K562 (cell line): Measurements from ENCODE around the gene ENPP6.

ENCODE experiments used
- BRF2 ChIP-seq: IDR thresholded peaks from 3 replicates; pipeline ENCODE4 v1.6.1; 2011; ENCODE audit warnings: borderline replicate concordance, mild to moderate bottlenecking; ENCODE audit not compliant: insufficient read length, insufficient read depth
- CTCF ChIP-seq, 3 experiments: IDR thresholded peaks in 2 of 3; conservative IDR thresholded peaks in 1 of 3; 2 replicates each; pipeline ENCODE4 v1.5.1; 2011 to 2012; ENCODE audit warnings: low read length in 3 of 3, mild to moderate bottlenecking in 3 of 3, control low read depth in 2 of 3, improper control_type of control experiment in 1 of 3, inconsistent platforms in 1 of 3, low read depth in 1 of 3, mixed read lengths in 1 of 3, moderate library complexity in 1 of 3; ENCODE audit not compliant: insufficient read depth in 2 of 3
- EP300 ChIP-seq: IDR thresholded peaks from 2 replicates; pipeline ENCODE4 v1.6.1; 2012; ENCODE audit warnings: low read length, improper control_type of control experiment
- REST ChIP-seq, 2 experiments: fragments of 450-650 bp; formaldehyde crosslinking in 1 of 2; IDR thresholded peaks; 2 replicates each; pipeline versions ENCODE4 v1.4.0 to v1.6.1; 2014 to 2020; ENCODE audit warnings: mild to moderate bottlenecking in 2 of 2, borderline replicate concordance in 1 of 2, low read depth in 1 of 2
- TCF7L2 ChIP-seq: fragments of 150-350 bp; IDR thresholded peaks from 2 replicates; pipeline ENCODE4 v1.6.1; 2016; ENCODE audit warnings: low read depth, mild to moderate bottlenecking, low read length, moderate library complexity
- USF2 ChIP-seq: sonication (generic); formaldehyde crosslinking; IDR thresholded peaks from 2 replicates; pipeline ENCODE4 v1.5.0; 2020; ENCODE audit warnings: missing genetic modification reagents
- TF ChIP-seq, protein P1 (sequence below): IDR thresholded peaks from 2 replicates; pipeline ENCODE4 v1.6.1; 2012; ENCODE audit warnings: low read depth, low read length, improper control_type of control experiment, borderline replicate concordance

- TF ChIP-seq USF2 (CRISPR knock-in tag) (no peak), TCF7L2 (no peak), EP300 (no peak), BRF2 (no peak), REST (IDR thresholded peaks at IDR 0.05; ENCODE audit: borderline replicate concordance) (no peak), REST (CRISPR knock-in tag; IDR thresholded peaks at IDR 0.05; ENCODE audit: low read depth) (no peak), CTCF (IDR thresholded peaks at IDR 0.05 in 2 of 3, conservative IDR thresholded peaks at IDR 0.05 in 1 of 3; ENCODE audit: insufficient read depth in 2 of 3, low read depth in 1 of 3, low read length in 3 of 3) (no peak)
- TF ChIP-seq, protein P1, sequence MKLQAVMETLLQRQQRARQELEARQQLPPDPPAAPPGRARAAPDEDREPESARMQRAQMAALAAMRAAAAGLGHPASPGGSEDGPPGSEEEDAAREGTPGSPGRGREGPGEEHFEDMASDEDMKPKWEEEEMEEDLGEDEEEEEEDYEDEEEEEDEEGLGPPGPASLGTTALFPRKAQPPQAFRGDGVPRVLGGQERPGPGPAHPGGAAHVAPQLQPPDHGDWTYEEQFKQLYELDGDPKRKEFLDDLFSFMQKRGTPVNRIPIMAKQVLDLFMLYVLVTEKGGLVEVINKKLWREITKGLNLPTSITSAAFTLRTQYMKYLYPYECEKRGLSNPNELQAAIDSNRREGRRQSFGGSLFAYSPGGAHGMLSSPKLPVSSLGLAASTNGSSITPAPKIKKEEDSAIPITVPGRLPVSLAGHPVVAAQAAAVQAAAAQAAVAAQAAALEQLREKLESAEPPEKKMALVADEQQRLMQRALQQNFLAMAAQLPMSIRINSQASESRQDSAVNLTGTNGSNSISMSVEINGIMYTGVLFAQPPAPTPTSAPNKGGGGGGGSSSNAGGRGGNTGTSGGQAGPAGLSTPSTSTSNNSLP, result no peak
Measured at GRCh38 chr4:184232202-184232601, 14.5 kb upstream of the ENPP6 start.
